Stimulated activated CD8-positive, alpha-beta memory T cell treated with anti-CD3 and anti-CD28 coated beads, Interleukin-15, amount 100 ng/mL, for 24 hours (primary cell): ENCODE data around the gene SFTPA2.
"Not testable (repeated sequence)": the region's sequence is repeated elsewhere in the genome, so short reads cannot be mapped to it uniquely, and the experiment has no call there.

Experiments
- DNase-seq: peaks from one replicate; pipeline ENCODE4 v3.0.0-alpha.2; 2020; ENCODE audit warnings: low read depth

Gene SFTPA2

DNA sequence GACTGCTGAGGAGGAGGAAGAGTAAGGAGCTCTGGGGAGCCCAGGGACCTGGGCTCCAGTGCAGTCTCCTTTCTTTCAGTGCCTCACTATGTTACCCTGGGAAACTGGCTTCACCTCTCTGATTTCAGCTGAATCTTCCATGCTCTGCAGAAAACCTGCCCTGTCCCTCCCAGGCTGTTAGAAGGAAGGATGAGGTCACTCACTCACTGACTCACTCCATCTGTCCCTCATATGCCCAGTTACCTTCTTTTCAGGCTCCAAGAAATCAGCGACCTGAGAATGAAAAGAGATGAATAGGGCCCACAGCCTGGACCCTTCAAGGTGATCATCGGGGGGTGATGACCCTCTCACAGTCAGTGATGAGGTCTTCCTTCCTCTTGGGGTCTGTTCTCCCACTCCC lies 481 bp downstream of the SFTPA2 start:
- no peak for DNase-seq

DNA sequence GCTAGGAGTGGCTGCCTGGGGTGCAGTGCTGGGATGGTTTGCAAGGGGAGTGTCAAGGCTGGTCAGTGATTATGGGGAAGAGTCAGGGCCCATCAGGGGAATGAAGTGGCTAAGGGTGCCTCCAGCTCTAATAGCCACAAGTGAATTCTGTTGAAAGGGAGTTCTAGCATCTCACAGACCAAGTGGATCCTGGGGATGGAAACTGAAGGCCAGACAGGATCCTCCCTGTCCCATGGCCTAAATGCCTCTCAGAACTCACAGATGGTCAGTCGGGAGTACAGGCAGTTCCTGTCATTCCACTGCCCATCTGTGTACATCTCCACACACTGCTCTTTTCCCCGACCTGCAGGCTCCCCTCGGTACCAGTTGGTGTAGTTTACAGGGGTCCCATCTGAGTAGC lies 3.2 kb downstream of the SFTPA2 start:
- DNase-seq, result not testable (repeated sequence)

DNA sequence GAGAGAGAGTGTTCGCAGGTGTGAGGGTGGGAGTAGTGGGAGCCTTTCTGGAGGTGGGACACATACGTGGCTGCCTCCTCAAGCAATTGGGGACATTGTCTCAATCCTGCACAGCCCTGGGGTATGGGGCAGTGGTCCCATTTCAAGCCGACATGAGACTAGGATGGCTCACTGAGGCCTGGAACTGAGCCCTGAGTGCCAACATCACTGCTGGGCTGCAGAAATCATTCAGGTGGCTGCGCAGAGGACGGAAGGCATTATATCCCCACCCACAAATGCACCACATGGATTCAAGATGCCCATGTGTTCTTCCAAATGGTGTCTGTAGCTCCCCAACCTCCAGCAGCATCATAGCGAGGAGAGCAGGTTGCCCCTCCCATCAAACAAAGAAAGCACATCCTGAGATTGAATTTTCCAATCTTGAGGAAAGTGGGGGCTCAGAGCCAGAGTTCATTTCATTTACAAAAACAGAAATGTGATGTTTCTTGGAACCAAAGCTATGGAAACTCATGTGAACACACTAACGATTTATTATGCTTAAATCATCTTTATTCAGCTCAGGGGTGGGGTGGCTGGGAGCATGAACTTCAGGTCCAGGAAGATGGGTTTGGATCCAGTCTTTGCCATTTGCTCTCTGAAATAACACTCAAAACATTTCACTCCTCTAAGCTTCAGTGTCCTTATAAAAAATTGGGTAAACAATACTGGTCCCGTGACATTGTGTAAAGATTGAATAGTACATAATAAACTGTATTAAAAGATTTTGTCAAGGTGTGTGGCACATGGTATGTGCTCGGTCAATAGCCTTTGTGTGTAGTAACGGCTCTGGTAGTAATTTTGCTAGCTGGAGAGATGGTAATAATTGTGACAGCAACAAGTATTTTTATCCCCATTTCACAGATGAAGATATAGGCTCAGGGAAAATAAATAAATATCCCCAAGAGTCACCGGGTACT lies 4.6 kb downstream of the SFTPA2 start:
- DNase-seq, result no peak

DNA sequence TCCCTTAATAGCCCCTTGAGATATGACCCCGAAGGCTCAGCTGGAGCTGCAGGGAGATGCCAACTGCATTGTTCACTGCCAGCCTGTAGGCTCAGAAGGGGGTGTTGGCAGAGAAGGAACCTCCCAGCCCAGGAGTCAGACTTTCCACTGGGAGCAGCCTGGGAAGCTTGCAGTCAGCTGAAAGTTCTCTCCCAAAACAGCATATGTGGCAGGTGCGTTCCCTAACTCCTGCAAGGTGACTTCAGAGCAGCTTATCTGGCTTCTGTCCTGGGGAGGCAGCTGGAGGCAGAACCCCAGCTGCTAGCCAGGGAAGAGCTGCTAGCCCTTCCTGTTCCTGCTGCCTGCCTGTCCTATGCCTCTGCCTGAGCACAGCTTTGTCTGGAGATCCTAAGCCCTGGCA lies 8.1 kb downstream of the SFTPA2 start:
- DNase-seq, result no peak

DNA sequence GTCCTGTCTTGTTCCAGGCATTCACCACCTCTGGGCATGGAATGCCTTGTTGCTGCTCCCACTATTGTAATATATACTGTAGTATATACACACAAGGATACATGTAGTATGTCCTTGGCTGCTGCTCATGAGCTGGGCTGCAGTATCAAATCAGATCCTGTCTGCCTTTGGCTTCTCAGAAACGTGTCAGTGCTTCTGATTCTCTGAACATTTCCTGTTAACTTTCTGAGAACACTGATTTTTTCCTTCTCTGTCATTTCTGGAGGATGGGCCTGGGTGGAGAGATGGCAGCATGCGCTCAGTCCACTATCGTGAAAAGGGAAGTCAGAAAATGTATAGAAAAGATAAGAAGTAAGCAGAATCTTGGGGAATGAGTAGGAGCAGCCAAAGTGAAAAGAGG lies 12.2 kb downstream of the SFTPA2 start:
- no peak for DNase-seq

DNA sequence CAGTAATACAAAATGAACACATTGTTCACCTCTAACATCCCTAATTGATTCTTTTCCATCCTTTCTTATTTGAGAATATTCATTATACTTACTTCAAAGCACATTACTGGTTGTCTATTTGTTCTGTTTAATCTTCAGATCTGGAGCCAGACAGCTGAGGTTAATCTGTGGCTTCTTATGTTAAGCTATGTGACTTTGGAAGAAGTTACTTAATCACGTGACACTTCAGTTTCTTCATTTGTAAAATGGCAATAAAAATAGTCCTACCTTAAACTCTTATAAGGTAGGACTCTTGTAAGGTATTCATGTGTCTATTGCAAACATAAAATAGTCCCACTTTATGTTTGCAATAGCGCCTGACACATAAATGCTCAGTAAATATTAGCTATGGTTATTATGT lies 13.1 kb downstream of the SFTPA2 start:
- DNase-seq, result not testable (repeated sequence)

DNA sequence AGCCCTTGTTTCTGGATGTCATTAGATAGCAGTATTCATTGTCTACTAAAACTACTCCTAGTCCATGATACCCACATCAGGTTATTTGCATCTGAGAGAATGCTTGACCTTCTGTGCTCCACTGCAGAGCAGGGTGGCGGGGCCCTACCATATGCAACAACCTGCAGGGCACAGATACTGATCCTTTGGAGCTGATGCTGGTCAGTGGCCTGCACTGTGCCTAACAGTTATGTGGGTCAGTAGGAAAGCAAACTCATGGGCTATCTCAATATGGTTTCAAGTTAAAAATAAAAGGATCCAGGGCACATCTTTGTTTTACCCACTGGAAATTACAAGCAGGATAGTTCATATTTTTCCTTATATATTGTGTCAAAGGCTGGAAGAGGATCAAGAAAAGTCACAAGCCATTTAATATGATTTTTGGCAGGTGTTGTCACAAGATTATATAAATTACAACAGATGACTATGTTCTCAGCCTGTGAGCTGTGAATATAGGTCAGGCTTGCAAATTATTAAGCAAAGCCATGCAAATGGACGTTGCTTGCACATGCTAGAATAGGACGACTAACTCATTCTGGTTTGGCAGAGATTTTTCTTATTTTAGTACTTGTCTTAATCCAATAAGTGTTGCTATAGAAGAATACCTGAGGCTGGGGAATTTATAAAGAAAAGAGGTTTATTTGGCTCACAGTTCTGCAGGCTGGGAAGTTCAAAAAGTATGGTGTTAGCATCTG lies 15.1 kb downstream of the SFTPA2 start:
- not testable (repeated sequence) for DNase-seq

DNA sequence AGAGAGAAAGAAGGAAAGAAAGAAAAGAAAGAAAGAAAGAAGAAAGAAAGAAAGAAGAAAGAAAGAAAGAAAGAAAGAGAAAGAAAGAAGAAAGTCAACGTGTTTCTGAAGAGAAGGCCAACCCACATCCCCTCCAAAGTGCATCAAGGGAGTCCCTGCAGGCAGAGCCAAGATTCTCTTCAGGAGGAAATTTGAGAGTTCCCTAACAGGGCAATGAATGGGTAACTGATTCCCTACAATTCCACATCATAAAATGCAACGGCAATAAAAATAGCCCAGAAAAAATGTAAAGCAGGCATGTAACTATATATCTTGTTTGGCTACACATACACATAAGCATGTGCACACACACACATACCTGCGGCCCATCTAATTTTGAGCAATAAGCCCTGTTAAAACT lies 15.8 kb downstream of the SFTPA2 start:
- not testable (repeated sequence) for DNase-seq

DNA sequence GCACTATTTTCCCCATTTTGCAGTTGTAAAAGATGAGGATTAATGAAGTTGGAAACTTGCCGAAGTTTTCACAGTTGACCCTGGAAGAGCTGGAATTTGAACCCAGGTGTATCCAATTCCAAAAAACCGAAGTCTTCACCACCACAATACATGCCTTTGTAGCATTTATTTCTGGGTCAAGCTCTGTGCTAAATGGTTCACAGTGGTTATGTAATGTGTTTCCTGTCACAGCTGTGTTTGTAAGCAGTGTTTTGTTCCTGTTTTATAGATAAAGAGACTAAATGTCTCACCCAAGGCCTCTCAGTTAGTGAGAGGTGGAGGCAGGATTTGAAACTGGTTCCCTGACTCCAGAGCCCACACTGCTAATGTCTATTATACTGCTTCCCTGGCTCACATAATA lies 17.6 kb downstream of the SFTPA2 start:
- no peak for DNase-seq

DNA sequence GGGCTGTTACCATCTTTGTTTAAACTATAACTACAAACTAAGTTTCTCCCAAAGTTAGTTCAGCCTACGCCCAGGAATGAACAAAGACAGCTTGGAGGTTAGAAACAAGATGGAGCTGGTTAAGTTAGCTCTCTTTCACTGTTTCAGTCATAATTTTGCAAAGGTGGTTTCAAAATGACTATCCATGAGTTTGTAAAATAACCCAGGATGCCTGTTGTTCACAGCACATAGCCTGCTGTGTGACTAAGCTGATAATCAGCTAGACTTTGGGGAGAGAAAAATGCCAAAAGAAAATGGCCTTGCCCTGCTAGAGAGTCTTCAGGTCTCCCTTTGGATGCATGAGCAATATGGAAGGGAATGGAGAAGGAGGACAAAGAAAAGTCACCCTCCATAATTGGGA lies 19.3 kb downstream of the SFTPA2 start:
- DNase-seq, result not testable (repeated sequence)

DNA sequence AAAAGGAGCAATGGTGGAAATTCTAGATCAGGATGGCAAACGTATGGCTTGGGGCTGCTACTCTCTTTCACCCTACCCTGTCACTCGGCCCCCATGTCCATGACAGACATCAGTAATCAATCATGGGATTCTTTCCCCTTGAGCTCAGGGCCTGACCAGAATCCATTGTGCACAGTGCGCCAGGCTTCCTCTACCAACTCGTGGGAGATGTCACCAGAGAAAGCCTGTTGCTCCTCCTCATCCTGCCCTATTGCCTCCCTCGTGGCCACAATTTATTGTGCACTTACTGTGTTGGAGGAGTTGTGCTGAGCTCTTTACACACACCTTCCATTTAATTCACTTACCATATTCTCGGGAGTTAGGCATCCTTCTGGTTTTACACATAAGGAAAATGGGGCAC lies 21.9 kb downstream of the SFTPA2 start:
- not testable (repeated sequence) for DNase-seq

DNA sequence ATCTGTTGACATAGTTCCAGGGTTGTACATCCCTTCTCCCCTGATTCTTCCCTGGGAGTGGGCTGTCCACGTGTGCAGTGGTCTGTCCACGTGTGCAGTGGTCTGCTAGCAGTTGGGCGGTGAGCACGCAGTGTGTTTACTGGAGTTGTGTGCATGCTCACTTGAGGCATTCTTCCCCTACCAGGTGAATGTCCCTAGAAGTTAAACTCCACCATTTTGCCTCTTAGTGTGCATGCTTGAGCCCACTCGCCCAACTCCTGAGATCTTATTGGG lies 26.4 kb downstream of the SFTPA2 start:
- DNase-seq, result not testable (repeated sequence)

DNA sequence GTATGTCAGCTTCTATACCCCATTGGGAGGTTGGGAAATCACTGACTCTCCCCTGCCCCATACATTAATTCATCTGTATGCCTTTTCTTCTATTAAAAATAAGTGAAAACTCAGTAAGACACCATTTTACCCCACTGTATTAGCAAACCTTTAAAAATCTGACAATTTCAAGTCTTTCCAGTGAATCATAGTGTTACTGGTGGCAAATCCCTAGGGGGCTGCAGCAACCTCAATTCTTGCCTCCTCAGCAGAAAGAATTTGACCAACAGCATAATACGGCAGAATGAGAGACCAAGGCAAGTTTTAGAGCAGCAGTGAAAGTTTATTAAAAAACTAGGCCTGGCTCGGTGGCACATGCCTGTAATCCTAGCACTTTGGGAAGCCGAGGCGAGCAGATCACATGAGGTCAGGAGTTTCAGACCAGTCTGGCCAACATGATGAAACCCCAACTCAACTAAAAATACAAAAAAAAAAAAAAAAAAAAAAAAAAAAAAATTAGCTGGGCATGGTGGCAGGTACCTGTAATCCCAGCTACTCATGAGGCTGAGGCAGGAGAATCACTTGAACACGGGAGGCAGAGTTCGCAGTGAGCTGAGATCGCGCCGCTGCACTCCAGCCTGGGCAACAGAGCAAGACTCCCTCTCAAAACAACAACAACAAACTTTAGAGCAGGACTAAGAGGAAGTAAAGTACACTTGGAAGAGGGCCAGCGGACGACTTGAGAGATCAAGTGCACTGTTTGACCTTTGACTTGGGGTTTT lies 26.9 kb downstream of the SFTPA2 start:
- not testable (repeated sequence) for DNase-seq

DNA sequence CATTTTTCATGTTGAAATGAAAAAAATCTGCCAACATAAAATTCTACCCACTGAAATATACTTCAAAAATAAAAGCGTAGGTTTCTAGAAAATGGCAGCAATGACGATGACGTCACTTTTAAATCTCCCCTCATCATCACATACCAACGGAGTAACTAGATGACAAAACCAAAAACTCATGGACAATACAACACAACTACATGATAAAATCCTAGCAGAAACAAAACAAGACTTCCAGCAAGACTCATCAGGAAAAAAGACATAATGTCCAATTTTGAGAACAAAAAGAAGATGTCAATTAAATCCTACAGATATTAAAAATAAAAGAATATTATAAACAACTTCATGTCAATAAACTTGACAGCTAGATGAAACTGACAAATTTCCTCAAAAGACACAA lies 31.9 kb downstream of the SFTPA2 start:
- DNase-seq, result not testable (repeated sequence)

DNA sequence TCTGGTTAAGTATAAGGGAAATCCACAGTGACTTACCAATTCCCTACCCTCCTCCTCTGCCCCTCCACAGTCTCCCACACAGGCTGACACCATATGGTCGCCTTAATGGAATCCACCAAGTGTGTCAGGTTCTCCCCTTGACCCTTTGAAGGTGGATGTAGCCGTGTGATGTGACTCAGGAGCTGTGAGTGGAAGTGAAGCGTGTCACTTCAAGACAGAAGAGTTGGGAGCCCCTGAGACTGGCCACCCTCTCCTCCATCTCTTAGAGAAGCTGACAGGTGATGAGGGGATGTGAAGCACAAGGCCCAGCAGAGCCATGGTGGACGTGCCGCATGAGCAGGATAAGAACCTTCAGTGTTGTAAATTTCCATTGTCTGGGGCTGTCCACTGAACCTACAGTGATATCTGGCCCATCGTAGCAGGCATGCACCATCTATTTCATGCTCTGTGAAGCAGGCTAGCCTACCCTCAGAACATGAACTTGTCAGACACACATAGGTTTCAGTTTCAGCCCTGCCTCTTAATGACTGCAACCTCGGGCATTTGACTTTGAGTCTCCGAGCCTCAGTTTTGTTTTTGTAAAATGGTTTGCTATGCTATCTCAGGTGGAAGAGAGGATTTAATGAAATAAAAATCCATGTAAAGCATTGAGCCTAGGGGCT lies 35.0 kb downstream of the SFTPA2 start:
- DNase-seq, result not testable (repeated sequence)

DNA sequence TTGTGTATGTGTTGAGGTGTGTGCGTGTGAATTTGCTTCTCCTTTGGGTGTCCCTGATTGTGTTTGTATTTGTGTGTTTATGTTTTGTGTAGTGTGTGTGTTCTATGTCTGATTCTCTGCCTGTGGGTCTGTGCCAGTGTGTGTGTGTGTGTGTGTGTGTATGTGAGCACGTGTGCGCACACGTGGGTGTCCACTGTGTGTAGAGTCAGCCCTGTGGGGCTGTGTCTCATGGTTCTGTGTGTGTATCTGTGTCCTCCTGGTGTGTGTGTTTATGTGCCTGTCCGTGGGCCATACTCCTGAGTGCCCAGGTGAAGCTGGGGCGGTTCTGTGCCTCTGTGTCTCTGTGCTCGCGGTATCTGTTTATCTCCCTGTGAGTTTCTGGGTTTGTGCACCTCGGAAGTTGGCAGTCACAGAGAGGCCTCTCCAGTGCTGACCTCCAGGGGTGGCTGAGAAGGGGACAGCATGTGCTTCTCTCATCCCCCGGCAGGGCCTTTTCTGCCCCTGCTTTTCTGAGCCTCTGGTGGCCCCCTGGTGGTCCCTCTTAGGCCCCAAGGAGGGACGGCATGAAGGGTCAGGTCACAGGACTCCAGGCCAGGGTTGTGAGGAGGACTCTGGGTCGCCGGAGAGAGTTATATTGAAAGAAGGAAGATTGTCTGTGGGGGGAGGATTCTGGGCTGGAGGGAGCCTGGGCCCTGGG lies 36.9 kb downstream of the SFTPA2 start:
- not testable (repeated sequence) for DNase-seq

DNA sequence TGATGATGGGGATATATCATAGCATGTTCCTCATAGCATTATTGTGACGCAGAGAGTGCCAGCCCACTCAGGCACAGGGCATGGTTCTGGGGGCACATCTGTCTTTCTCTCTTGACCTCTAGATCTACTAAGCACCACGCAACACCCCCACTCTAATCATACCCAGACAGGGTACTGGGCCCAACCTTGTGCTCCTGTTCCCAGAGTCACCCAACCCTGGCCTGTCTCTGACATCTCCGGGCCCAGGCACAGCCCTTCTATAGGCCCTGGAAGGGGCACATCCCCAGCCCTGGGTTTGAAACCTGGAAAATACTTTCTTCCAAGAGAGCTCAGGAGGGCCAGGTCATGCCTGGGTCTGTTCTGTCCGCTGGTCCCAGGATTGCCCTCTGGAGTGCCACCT lies 37.7 kb downstream of the SFTPA2 start:
- not testable (repeated sequence) for DNase-seq

DNA sequence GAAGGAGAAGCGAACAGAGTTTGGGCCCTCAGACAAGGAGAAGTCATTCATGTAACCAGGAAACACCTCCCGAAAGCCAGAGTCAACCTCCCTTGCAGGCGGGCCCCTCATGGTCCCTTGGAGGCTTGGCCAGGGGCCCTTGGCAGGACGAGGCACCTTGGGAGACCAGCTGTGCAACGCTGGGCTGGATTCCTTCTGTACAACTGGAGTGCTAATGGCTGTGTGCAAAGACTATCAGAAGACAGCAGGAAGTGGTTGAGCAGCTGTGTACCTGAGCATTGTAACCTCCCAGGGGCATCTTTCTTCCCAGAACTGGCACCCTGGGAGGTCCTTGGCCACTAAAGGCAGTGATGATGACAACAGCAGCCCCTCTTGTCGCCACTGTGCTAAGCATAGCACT lies 38.5 kb downstream of the SFTPA2 start:
- not testable (repeated sequence) for DNase-seq

DNA sequence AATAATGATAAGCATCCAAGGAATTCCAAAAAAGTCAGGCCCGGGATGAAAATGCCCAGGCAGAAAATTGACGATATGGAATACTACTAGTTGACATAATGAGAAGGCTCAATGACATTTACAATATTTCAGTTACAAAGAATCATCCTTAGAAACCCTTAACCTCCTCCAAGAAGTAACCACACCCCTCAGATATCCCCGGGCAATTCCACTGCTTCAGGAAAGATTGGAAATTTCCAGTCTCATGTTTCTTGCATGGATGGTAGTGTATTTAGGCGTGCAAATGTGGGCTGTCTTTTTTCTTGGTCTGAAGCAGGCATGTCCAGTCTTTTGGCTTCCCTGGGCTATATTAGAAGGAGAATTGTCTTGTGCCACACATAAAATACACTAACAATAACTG lies 42.6 kb downstream of the SFTPA2 start:
- DNase-seq, result not testable (repeated sequence)

DNA sequence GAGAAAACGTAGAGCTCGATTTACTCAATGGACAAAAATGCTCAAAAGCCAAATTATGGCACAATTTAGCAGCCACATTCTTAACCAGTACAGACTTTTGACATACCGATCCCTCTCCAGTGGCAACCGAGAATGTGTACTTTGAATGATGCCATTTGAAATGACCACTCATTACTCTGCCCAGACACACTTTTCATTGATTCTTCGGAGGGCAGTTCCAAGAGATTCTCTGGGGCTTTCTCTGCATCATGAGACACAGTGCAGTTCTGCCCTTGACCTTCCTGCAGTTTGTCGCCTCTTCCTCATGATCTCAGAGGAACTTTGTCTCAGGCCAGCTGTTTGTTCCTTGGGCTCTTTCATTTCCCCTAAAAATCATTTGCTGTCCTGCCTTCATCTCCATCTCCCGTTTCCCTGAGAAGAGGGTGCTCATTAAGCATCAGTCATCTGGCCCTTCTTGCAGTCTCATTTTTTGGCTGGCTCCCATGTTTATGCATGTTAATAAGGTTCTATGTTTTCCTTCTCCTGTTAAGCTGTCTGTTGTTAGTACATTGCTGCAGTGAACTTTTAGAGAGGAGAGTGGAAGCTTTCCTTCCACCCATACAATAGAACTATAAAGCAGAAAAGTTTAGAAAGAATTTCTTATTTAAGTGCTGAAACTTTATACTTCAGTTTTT lies 43.5 kb downstream of the SFTPA2 start:
- DNase-seq, result not testable (repeated sequence)
